Upper lobe of left lung (tissue), 4 donors: ENCODE data around the gene OR1N1.

Source experiments
- POLR2A ChIP-seq, 4 donors: fragments of 450-650 bp; IDR thresholded peaks; one replicate each; pipeline ENCODE4 v1.5.1; 2016 to 2017; ENCODE audit warnings: antibody characterized with exemption in 4 of 4, mild to moderate bottlenecking in 2 of 4
- TF ChIP-seq, protein P1 (sequence below), 6 experiments: fragments of 450-650 bp in 4 of 6; fragments of 200-600 bp in 2 of 6; sonication (generic) in 2 of 6; IDR thresholded peaks; one replicate each; pipeline ENCODE4 v1.5.1; 2016 to 2019; ENCODE audit warnings: antibody characterized with exemption in 6 of 6

- no peak for TF ChIP-seq POLR2A (IDR thresholded peaks at IDR 0.05)
- TF ChIP-seq, protein P1, sequence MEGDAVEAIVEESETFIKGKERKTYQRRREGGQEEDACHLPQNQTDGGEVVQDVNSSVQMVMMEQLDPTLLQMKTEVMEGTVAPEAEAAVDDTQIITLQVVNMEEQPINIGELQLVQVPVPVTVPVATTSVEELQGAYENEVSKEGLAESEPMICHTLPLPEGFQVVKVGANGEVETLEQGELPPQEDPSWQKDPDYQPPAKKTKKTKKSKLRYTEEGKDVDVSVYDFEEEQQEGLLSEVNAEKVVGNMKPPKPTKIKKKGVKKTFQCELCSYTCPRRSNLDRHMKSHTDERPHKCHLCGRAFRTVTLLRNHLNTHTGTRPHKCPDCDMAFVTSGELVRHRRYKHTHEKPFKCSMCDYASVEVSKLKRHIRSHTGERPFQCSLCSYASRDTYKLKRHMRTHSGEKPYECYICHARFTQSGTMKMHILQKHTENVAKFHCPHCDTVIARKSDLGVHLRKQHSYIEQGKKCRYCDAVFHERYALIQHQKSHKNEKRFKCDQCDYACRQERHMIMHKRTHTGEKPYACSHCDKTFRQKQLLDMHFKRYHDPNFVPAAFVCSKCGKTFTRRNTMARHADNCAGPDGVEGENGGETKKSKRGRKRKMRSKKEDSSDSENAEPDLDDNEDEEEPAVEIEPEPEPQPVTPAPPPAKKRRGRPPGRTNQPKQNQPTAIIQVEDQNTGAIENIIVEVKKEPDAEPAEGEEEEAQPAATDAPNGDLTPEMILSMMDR (IDR thresholded peaks at IDR 0.05) = no peak
Measured at GRCh38 chr9:122527193-122527592, at the start of gene OR1N1.
